ENCODE measurements around the gene HDAC2.

- TF ChIP-seq GATA2 (IDR thresholded peaks at IDR 0.05; ENCODE audit: low read depth, low read length) (no peak), GATA3 (IDR thresholded peaks at IDR 0.05; ENCODE audit: low read depth, low read length) (no peak)
These were observed 793 bp upstream of the HDAC2 start for GRCh38 chr6:113971741-113972140.

Measured in SH-SY5Y (cell line).